Measurements from ENCODE around the gene BORCS5.
"Not testable (repeated sequence)": the region's sequence is repeated elsewhere in the genome, so short reads cannot be mapped to it uniquely, and the experiment has no call there.

The BORCS5 gene

GRCh38 chr12:12336511-12336910 is 20.4 kb upstream of the BORCS5 start:
- no peak for DNase-seq
- TF ChIP-seq POLR2A (IDR thresholded peaks at IDR 0.05; ENCODE audit: low read length) (no peak), GATA1 (IDR thresholded peaks at IDR 0.05; ENCODE audit: low read depth, low read length) (no peak)

GRCh38 chr12:12338527-12339168 is 18.2 kb upstream of the BORCS5 start:
- DNase-seq = no peak
- TF ChIP-seq GATA1 (IDR thresholded peaks at IDR 0.05; ENCODE audit: low read depth, low read length) = no peak
- TF ChIP-seq POLR2A (IDR thresholded peaks at IDR 0.05; ENCODE audit: low read length) = no peak

GRCh38 chr12:12349711-12350665 is 6.9 kb upstream of the BORCS5 start, which contains the start of gene MANSC1:
TSS of gene MANSC1 (minus strand) at chr12:12350242. CDS start at chr12:12343314, 6,928 bp downstream.
- TF ChIP-seq POLR2A (IDR thresholded peaks at IDR 0.05; ENCODE audit: low read length) (peak; percentile 72), GATA1 (IDR thresholded peaks at IDR 0.05; ENCODE audit: low read depth, low read length) (no peak)
- peak; percentile 77 to 78 for DNase-seq

DNA sequence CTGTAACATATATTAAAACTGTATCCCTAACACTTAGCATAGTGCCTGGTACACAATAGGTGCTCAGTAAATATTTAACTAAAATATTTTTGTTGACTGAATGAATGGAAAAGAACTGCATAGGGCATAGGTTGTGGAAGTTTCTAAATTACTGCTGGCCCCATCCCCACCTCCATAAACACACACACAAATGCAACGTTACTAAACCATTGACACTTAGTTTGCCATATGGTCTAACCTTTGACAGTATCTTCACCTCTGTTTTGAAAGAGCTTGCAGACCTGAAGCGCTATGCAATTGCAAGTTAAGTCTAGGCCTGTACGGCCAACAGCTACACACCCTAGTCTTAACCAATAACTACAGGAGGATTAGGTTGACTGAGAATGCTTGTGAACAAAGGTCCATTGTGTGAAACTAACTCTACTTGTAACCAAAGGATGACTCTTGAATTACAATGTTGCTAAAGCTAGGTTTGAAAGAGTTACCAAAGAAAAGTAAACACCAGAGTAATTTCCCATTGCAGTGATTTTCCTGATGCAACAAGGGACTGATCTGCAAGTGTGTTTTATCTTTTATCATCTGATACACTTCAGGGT is 5.9 kb upstream of the BORCS5 start:
- no peak for TF ChIP-seq POLR2A (IDR thresholded peaks at IDR 0.05; ENCODE audit: low read length)
- TF ChIP-seq GATA1 (IDR thresholded peaks at IDR 0.05; ENCODE audit: low read depth, low read length) = no peak

DNA sequence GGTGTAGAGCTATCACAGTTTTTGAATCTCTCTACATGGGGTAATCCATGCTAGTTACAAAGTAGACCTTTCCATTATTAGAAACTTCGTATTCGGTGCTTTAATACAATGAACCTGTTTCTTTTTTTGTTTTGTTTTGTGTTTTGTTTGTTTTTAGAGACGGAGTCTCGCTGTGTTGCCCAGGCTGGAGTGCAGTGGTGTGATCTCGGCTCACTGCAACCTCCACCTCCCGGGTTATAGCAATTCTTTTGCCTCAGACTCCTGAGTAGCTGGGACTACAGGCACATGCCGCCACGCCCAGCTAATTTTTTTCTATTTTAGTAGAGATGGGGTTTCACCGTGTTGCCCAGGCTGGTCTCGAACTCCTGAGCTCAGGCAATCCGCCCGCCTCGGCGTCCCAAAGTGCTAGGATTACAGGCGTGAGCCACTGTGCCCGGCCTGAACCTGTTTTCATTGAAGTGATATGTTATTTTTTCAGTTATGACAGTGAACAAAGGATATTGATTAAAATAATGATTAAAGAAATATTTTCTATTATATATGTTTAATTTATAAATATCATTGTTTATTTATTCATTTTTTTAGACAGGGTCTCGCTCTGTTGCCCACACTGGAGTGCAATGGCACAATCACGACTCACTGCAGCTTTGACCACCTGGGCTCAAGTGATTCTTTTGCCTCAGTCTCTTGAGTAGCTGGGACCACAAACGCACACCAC is 5.3 kb upstream of the BORCS5 start:
- not testable (repeated sequence) for DNase-seq

More for the DNA sequence above, 5.9 kb upstream of the BORCS5 start:
- DNase-seq = peak in 1 of 2 experiments; percentile 20

- TF ChIP-seq GATA1 (IDR thresholded peaks at IDR 0.05; ENCODE audit: low read depth, low read length) = no peak
- no peak for TF ChIP-seq POLR2A (IDR thresholded peaks at IDR 0.05; ENCODE audit: low read length)
- DNase-seq = peak; percentile 23 to 35
Observed at GRCh38 chr12:12353276-12353675, 3.6 kb upstream of the BORCS5 start.

DNA sequence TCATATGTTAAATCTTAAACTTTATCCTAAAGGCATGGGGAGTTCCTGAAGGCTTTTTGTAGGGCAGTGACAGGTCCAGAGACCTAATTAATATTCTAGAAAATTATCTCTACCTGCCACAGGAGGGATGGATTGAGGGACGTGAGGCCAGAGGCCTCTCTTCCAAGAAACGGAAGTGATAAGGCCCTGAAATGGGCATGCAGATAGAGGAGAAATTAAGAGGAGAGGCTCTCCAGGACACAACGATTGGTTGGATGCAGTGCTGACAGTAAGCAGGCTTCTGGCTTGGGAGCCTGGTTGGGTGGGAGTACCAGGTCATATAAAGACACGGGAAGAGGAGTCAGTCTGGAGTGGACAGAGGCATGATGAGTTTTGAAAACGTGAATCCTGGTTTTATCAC is 3.1 kb upstream of the BORCS5 start:
- TF ChIP-seq POLR2A (IDR thresholded peaks at IDR 0.05; ENCODE audit: low read length) (no peak), GATA1 (IDR thresholded peaks at IDR 0.05; ENCODE audit: low read depth, low read length) (no peak)
- DNase-seq = peak; percentile 81 to 89

DNA sequence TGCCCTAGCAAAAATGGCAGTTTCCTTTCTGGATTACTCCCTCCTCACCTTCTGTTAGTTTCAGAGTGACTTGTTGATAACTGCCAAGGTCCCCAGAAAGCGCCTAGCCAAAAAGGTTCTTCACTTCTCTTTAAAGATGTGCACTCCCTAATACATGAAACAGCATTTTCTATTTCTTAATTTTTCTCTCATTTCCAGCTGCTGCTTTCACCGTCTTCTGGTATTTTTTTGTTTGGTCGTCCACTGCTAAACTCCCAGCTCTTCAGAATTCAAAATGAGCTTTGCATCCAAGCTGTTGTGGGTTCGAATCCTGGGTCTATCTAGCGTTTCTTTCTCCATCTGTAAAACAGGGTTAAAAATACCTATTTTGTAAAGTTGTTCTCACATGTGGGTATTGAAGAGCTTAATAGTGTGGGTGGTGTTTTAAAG is 397 bp upstream of the BORCS5 start:
- DNase-seq = no peak
- no peak for TF ChIP-seq POLR2A (IDR thresholded peaks at IDR 0.05; ENCODE audit: low read length)
- TF ChIP-seq GATA1 (IDR thresholded peaks at IDR 0.05; ENCODE audit: low read depth, low read length) = no peak

GRCh38 chr12:12357719-12358461 is 1.0 kb downstream of the BORCS5 start:
- peak; percentile 50 to 60 for DNase-seq

DNA sequence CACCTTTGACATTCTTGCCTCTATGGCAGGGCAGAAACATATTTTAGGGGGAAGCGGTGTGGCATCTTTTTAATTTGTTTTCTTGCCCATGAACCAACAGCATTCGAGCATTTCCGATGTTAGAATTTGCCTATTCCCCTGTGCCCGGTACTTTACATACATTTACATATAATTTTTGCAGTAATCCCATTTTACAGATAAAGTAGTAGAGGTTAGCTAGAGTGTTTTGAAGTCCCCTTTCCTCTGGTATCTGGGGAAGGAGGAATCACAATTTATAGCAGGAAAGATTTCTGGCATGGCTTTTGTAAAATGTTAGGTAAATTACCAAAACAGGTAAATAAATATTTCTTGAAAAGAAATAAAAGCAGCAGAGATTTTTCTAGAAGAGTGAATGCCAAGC is 1.6 kb downstream of the BORCS5 start:
- TF ChIP-seq POLR2A (IDR thresholded peaks at IDR 0.05; ENCODE audit: low read length) (no peak), GATA1 (IDR thresholded peaks at IDR 0.05; ENCODE audit: low read depth, low read length) (no peak)
- no peak for DNase-seq

More at GRCh38 chr12:12357719-12358461, 1.0 kb downstream of the BORCS5 start:
- TF ChIP-seq GATA1 (IDR thresholded peaks at IDR 0.05; ENCODE audit: low read depth, low read length) (no peak), POLR2A (IDR thresholded peaks at IDR 0.05; ENCODE audit: low read length) (no peak)

DNA sequence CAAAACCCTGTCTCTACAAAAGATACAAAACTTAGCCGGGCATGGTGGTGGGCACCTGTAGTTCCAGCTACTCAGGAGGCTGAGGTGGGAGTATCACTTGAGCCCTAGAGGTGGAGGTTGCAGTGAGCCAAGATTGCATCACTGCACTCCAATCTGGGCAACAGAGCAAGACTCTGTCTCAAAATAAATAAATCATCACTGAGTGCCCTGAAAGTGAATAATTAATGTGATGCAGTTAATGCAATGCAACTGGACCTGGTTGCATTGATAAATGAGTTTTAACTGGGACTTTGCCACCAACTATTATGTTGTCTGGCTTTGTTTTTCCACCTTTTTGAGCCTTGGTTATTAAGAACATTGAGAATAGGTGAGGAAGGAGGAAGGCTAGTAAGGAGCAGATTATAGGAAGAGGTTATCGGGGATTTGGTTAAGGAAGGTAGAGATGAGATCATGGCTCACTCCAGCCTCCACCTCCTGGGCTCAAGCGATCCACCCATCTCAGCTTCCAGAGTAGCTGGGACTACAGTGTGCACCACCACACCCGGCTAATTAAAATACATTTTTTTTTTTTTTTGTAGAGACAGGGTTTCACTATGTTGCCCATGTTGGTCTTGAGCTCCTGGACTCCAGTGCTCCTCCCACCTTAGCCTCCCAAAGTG is 8.0 kb downstream of the BORCS5 start:
- TF ChIP-seq GATA1 (IDR thresholded peaks at IDR 0.05; ENCODE audit: low read depth, low read length) (no peak), POLR2A (IDR thresholded peaks at IDR 0.05; ENCODE audit: low read length) (no peak)
- no peak for DNase-seq

GRCh38 chr12:12365446-12365802 is 8.5 kb downstream of the BORCS5 start:
- peak in 1 of 2 experiments; percentile 26 for DNase-seq
- no peak for TF ChIP-seq GATA1 (IDR thresholded peaks at IDR 0.05; ENCODE audit: low read depth, low read length)
- no peak for TF ChIP-seq POLR2A (IDR thresholded peaks at IDR 0.05; ENCODE audit: low read length)
